ENCODE measurements around the gene TMED10.

The TMED10 gene

DNA sequence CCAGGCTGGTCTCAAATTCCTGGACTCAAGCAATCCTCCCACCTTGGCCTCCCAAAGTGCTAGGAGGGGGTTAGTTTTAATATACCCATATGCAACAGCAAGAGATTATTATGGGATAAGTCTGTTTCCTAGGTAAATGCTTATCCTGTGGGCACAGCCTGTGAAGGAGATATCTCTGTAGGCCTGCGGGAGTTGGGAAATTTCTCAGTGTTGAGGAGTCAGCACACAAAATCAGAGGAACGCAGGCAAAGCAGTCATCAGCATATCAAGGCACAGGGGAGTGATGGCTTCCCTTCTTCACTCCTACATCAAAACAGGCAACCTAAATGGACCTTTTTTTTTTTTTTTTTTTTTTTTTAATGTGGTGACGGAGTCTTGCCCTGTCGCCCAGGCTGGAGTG lies 20.9 kb upstream of the TMED10 start:
- ChIA-PET CTCF (no interaction called here), POLR2A (no interaction called here)
- Histone ChIP-seq H3K4me3 (ENCODE audit: low read depth, low read length) (no peak overlapping the region), H3K4me1 (ENCODE audit: control insufficient read depth, insufficient read depth, low read length) (no peaks in the 10 kb centered on the region), H3K36me3 (ENCODE audit: control insufficient read depth in 2 of 2, insufficient read depth in 1 of 2, low read length in 2 of 2) (no peaks in the 10 kb centered on the region), H3K9me3 (ENCODE audit: control insufficient read depth, insufficient read depth, low read depth, low read length) (no peaks in the 10 kb centered on the region), H3K27ac (ENCODE audit: extremely low read depth, low read depth, low read length) (no peak overlapping the region)
- TF ChIP-seq, protein P1, sequence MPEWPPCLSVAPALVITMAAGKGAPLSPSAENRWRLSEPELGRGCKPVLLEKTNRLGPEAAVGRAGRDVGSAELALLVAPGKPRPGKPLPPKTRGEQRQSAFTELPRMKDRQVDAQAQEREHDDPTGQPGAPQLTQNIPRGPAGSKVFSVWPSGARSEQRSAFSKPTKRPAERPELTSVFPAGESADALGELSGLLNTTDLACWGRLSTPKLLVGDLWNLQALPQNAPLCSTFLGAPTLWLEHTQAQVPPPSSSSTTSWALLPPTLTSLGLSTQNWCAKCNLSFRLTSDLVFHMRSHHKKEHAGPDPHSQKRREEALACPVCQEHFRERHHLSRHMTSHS (tag by site-specific recombination; IDR thresholded peaks at IDR 0.05), result no peak
- TF ChIP-seq KLF8 (tag by site-specific recombination; IDR thresholded peaks at IDR 0.05), result no peak
- no peak for TF ChIP-seq ZNF707 (tag by site-specific recombination; IDR thresholded peaks at IDR 0.05)
- no peak for TF ChIP-seq KLF7 (tag by site-specific recombination; IDR thresholded peaks at IDR 0.05; ENCODE audit: borderline replicate concordance)
- TF ChIP-seq, protein P2, sequence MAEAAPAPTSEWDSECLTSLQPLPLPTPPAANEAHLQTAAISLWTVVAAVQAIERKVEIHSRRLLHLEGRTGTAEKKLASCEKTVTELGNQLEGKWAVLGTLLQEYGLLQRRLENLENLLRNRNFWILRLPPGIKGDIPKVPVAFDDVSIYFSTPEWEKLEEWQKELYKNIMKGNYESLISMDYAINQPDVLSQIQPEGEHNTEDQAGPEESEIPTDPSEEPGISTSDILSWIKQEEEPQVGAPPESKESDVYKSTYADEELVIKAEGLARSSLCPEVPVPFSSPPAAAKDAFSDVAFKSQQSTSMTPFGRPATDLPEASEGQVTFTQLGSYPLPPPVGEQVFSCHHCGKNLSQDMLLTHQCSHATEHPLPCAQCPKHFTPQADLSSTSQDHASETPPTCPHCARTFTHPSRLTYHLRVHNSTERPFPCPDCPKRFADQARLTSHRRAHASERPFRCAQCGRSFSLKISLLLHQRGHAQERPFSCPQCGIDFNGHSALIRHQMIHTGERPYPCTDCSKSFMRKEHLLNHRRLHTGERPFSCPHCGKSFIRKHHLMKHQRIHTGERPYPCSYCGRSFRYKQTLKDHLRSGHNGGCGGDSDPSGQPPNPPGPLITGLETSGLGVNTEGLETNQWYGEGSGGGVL (tag by site-specific recombination; IDR thresholded peaks at IDR 0.05), result no peak
- TF ChIP-seq, protein P3, sequence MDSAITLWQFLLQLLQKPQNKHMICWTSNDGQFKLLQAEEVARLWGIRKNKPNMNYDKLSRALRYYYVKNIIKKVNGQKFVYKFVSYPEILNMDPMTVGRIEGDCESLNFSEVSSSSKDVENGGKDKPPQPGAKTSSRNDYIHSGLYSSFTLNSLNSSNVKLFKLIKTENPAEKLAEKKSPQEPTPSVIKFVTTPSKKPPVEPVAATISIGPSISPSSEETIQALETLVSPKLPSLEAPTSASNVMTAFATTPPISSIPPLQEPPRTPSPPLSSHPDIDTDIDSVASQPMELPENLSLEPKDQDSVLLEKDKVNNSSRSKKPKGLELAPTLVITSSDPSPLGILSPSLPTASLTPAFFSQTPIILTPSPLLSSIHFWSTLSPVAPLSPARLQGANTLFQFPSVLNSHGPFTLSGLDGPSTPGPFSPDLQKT (IDR thresholded peaks at IDR 0.05; ENCODE audit: borderline replicate concordance, low read depth, low read length), result no peak
- TF ChIP-seq ZNF501 (tag by site-specific recombination; IDR thresholded peaks at IDR 0.05), result no peak
- TF ChIP-seq KLF9 (tag by site-specific recombination; IDR thresholded peaks at IDR 0.05; ENCODE audit: low read depth), result no peak
- no peak for TF ChIP-seq ZNF426 (tag by site-specific recombination; IDR thresholded peaks at IDR 0.05)
- TF ChIP-seq, protein P4, sequence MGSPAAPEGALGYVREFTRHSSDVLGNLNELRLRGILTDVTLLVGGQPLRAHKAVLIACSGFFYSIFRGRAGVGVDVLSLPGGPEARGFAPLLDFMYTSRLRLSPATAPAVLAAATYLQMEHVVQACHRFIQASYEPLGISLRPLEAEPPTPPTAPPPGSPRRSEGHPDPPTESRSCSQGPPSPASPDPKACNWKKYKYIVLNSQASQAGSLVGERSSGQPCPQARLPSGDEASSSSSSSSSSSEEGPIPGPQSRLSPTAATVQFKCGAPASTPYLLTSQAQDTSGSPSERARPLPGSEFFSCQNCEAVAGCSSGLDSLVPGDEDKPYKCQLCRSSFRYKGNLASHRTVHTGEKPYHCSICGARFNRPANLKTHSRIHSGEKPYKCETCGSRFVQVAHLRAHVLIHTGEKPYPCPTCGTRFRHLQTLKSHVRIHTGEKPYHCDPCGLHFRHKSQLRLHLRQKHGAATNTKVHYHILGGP (tag by site-specific recombination; IDR thresholded peaks at IDR 0.05), result no peak
- TF ChIP-seq, protein P5, sequence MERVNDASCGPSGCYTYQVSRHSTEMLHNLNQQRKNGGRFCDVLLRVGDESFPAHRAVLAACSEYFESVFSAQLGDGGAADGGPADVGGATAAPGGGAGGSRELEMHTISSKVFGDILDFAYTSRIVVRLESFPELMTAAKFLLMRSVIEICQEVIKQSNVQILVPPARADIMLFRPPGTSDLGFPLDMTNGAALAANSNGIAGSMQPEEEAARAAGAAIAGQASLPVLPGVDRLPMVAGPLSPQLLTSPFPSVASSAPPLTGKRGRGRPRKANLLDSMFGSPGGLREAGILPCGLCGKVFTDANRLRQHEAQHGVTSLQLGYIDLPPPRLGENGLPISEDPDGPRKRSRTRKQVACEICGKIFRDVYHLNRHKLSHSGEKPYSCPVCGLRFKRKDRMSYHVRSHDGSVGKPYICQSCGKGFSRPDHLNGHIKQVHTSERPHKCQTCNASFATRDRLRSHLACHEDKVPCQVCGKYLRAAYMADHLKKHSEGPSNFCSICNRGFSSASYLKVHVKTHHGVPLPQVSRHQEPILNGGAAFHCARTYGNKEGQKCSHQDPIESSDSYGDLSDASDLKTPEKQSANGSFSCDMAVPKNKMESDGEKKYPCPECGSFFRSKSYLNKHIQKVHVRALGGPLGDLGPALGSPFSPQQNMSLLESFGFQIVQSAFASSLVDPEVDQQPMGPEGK (tag by site-specific recombination; IDR thresholded peaks at IDR 0.05), result no peak
- TF ChIP-seq ZFP41 (tag by site-specific recombination; IDR thresholded peaks at IDR 0.05; ENCODE audit: borderline replicate concordance), result no peak
- TF ChIP-seq, protein P6, sequence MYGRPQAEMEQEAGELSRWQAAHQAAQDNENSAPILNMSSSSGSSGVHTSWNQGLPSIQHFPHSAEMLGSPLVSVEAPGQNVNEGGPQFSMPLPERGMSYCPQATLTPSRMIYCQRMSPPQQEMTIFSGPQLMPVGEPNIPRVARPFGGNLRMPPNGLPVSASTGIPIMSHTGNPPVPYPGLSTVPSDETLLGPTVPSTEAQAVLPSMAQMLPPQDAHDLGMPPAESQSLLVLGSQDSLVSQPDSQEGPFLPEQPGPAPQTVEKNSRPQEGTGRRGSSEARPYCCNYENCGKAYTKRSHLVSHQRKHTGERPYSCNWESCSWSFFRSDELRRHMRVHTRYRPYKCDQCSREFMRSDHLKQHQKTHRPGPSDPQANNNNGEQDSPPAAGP (tag by site-specific recombination; IDR thresholded peaks at IDR 0.05), result no peak
- no peak for TF ChIP-seq ZNF473 (tag by site-specific recombination; IDR thresholded peaks at IDR 0.05)

DNA sequence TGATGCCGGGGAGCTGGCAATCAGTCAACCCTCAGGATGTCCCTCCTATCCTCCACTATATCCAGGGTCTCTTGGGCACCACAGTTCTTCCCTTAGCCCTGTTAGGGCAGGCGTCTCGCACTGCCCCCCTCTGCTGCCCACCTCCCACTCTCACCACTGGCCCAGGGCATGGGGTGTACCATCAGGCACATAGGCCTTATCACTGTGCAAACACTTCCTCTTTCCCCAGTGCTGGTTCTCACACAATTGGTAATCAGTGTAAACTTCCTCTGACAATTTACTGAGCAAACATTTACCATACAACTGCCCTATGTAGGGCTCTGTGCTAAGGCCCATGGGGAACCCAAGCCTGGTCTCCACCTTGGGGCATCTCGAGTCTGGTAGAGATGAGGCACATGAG lies 20.1 kb upstream of the TMED10 start:
- POLR2A ChIA-PET, result no interaction called here
- no peaks in the 10 kb centered on the region for H3K9me3 ChIP-seq (ENCODE audit: control insufficient read depth, insufficient read depth, low read depth, low read length)
- H3K4me3 ChIP-seq (ENCODE audit: low read depth, low read length), result no peak overlapping the region
- H3K27ac ChIP-seq (ENCODE audit: extremely low read depth, low read depth, low read length), result no peak overlapping the region
- CTCF ChIA-PET, result no interaction called here
- H3K36me3 ChIP-seq (ENCODE audit: control insufficient read depth in 2 of 2, insufficient read depth in 1 of 2, low read length in 2 of 2), result no peaks in the 10 kb centered on the region
- H3K4me1 ChIP-seq (ENCODE audit: control insufficient read depth, insufficient read depth, low read length), result no peaks in the 10 kb centered on the region
- TF ChIP-seq ZNF174 (tag by site-specific recombination; IDR thresholded peaks at IDR 0.05) (no peak), ZNF10 (tag by site-specific recombination; IDR thresholded peaks at IDR 0.05) (no peak), ZNF138 (tag by site-specific recombination; IDR thresholded peaks at IDR 0.05; ENCODE audit: borderline replicate concordance) (no peak), ZNF366 (tag by site-specific recombination; conservative IDR thresholded peaks at IDR 0.05) (no peak), ZNF211 (tag by site-specific recombination; IDR thresholded peaks at IDR 0.05; ENCODE audit: low read depth) (no peak), HOXD13 (CRISPR knock-in tag; IDR thresholded peaks at IDR 0.05; ENCODE audit: borderline replicate concordance) (no peak), ZFP37 (tag by site-specific recombination; IDR thresholded peaks at IDR 0.05) (no peak), ZFP41 (tag by site-specific recombination; IDR thresholded peaks at IDR 0.05; ENCODE audit: borderline replicate concordance) (no peak), ZNF292 (tag by site-specific recombination; IDR thresholded peaks at IDR 0.05; ENCODE audit: borderline replicate concordance, low read depth) (no peak), ZNF624 (tag by site-specific recombination; IDR thresholded peaks at IDR 0.05) (no peak), ZNF335 (tag by site-specific recombination; conservative IDR thresholded peaks at IDR 0.05) (no peak)
- TF ChIP-seq, protein P7, sequence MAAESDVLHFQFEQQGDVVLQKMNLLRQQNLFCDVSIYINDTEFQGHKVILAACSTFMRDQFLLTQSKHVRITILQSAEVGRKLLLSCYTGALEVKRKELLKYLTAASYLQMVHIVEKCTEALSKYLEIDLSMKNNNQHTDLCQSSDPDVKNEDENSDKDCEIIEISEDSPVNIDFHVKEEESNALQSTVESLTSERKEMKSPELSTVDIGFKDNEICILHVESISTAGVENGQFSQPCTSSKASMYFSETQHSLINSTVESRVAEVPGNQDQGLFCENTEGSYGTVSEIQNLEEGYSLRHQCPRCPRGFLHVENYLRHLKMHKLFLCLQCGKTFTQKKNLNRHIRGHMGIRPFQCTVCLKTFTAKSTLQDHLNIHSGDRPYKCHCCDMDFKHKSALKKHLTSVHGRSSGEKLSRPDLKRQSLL (tag by site-specific recombination; IDR thresholded peaks at IDR 0.05), result no peak
- TF ChIP-seq, protein P6 (tag by site-specific recombination; IDR thresholded peaks at IDR 0.05), result no peak
